ENCODE data around the gene KCNQ1OT1.

The KCNQ1OT1 gene

GRCh38 chr11:2566223-2567025, 133.4 kb downstream of the KCNQ1OT1 start:
- no peak for DNase-seq

GRCh38 chr11:2565447-2566222, 134.2 kb downstream of the KCNQ1OT1 start:
- no peak for DNase-seq

- no peak for DNase-seq
These were observed 135.0 kb downstream of the KCNQ1OT1 start for GRCh38 chr11:2564588-2565425.

DNA sequence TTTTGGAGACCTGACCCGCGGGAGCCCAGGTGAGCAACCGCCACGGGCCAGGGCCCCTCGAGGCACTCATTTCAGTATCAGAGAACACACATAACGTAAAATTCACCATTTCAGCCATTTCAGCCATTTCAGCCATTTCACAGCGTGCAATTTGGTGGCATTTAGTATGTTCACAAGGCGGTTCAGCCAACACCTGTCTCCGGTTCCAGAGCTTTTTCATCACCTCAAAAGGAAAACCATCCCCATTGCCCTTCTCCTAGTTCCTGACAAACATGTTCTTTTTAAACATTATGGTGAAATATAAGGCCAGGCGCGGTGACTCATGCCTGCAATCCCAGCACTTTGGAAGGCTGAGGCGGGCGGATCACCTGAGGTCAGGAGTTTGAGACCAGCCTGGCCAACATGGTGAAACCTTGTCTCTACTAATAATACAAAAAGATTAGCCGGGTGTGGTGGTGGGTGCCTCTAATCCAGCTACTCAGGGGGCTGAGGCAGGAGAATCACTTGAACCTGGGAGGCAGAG, 135.7 kb downstream of the KCNQ1OT1 start:
- DNase-seq: no peak

GRCh38 chr11:2563213-2564007, 136.4 kb downstream of the KCNQ1OT1 start:
- no peak for DNase-seq

DNA sequence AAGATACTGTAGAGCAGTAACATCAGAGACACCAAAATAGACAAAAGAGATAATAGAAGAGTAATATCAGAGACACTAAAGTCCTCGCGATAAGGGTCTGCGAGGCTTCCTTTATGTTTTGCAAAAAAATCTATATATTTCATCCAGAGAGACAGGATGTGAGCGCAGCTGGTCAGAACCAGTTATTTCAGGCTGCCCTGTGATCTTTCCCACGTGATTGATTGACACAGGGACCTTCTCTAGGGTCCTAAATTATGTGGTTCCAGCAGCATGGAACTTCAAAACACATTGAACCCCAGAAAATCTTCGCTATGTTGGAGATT, 136.9 kb downstream of the KCNQ1OT1 start:
- DNase-seq: no peak

DNA sequence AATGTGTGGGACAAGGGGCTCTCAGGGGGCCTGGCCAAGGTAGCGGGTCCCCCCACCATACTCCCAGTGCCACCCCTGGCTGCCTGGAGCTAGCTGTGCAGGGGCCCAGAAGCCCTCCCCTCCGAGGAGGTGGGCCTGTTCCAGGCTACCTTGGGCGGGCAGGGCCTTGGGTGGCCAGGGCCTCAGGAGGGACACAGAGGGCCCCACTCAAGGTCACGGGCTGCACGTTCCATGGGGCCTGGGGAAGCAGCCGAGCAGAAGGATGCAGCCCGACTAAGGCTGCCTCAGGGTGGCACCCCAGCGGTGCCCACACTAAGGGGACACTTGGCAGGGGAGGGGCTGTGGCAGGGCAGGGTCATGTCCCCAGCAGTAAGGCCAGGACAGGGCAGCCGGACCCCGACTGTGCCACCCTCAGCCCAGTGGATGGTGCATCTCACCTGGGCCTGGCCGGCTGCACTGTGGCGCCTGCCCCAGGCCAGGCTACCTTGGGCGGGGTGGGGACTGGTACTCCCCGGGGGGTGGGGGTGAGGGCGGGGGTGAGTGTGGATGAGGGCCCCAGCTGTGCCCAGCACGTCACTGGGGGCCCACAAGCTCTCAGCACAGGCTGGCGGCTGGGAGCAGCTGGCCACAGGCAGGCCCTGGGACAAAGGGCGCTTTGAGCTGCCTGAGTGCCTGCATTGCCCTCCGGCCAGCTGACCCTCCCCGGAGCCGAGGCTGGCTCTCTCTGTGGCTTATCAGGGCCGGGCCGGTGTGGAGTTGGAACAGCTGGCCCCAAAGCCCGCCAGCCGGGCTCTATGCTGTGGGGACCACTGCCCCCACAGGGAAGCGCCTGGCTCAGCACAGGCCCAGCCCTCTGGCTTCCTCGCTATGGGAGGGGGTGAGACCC, 137.9 kb downstream of the KCNQ1OT1 start:
- DNase-seq: no peak

GRCh38 chr11:2559527-2560311, 140.1 kb downstream of the KCNQ1OT1 start:
- no peak for DNase-seq

- DNase-seq: no peak
These were observed 140.8 kb downstream of the KCNQ1OT1 start for GRCh38 chr11:2558861-2559526.

DNA sequence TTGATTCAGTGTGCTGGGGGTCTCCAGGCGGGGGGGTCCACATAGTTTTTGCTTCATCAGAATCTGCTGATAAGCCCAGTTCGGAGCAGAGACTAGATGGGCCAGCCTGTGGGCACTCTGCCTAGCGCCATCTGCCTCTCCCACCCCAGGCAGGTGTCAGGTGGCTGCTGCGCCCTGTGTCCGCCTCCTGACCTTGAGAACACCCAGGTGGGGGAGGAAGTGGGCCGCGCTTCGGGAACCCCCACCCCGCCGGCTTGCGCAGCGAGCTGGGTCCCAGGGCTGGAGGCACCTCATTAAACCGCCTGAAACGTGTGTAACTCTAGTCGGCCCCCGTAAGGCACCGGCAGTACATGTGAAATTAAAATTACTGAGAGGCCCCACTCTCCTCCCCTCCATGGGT, 141.4 kb downstream of the KCNQ1OT1 start:
- no peak for DNase-seq
